NCI-H1436 (cell line): ENCODE results near the gene PTPRF.
A peak's percentile ranks its signal among the peaks of the same experiment; 100 is the strongest.

Experiments
- DNase-seq: peaks from one replicate; lab custom pipeline; 2025; lab: John Stamatoyannopoulos, UW

The PTPRF gene

DNA sequence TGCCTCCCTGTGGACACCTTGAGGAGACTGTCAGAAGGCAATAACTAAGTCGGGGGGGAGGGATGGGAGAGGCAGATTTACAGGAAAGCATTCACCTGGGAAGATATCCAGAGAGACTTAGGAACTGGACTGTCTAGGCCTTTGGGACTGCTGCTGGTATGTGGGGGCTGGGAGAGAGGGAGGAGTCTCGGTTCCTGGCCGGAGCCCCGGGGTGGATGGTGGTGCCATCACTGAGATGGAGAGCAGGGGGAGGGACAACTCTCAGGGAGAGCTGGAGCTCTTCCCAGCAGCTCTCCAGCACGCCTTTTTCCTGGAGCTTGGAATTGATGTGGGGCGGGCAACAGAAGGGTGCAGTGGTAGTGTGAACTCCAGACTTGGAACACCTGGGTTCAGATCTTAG lies 22.1 kb downstream of the PTPRF start:
- no peak for DNase-seq

DNA sequence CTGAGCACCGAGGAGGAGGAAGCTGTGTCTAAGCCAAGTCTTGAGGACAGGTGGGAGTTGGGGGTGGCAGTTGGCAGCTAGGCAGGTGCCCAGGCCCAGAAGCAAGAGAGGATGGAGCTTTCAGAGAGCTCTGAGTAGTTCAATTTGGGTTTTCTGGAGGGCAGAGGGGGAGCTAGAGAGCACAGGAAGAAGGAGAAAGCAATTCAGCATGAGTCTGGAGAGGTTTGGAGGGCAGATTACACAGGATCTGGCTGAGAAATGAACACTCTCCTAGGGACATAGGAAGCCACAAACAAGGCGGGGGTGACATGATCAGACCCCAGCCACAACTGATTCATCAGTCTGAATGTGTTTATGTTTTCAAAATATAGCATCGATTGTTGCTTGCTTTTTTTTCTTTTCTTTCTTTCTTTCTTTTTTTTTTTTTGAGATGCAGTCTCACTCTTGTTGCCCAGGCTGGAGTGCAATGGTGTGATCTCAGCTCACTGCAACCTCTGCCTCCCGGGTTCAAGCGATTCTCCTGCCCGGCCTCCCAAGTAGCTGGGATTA lies 23.8 kb downstream of the PTPRF start:
- DNase-seq = peak; percentile 28

DNA sequence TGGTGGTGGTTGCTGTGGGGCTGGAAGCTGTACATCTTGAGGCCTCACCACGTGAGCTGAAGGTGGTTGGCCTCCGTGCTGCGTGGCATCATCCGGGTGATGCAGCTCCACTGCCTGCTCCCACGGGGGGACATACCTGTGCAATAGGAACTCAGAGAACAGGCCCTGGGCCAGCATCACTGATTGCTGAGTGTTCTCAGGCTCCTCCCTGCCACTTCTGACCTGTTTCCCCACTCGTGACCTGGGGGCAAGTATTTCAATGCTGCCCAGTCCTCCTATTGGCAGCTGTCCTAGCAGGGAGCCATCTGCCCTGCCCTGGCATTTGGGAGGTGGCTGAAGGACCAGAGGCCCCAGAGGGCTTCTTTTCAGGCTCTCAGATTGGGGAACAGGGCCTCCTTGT lies 26.1 kb downstream of the PTPRF start:
- DNase-seq = no peak

DNA sequence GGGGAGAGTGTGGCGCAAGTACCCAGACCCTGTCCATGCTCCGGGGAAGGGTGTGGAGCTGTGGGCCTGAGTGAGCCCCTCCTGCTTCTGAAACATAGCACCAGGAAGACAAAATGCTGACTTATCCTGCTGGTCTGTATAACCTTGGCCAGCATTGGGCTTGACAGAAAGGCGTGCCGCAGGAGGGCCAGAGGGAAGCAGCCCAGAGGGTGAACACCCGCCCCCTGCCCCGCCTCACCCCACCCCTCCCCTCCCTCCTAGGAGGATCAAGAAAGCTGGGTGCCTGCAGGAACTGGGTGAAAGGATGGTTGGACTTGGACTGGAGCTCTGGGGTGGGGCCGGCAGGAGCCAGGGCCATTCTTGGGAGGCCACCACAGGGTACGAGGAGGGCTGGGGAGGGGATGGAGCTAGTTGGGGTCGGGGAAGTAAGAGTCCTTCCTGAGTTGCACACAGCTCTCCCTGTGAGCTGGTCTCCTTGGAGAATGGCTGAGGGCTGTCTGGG lies 27.1 kb downstream of the PTPRF start:
- no peak for DNase-seq

DNA sequence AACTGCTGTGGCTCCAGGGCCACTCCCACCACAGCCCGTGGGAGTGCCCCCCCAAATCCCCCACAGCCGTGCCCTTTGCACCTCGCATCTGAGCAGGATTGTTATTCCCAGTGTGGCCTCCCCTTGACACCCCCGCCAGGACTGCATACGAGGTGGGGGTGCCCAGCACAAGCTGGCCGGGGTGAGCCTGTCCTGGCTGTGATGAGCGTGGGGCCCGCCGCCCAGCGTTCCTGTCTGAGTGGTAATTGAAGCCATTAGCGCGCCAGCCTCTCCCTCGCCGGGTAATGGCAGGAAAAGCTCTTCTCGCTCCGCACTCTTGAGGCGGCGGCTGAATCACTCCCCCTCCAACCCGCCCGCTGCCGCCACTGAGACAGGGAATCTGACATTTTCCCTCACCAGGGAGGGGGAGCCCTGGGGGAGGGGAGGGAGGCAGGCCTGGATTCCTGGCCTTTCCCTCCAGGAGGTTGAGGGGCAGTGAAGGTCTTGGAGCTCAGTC lies 27.7 kb downstream of the PTPRF start:
- peak; percentile 64 for DNase-seq

DNA sequence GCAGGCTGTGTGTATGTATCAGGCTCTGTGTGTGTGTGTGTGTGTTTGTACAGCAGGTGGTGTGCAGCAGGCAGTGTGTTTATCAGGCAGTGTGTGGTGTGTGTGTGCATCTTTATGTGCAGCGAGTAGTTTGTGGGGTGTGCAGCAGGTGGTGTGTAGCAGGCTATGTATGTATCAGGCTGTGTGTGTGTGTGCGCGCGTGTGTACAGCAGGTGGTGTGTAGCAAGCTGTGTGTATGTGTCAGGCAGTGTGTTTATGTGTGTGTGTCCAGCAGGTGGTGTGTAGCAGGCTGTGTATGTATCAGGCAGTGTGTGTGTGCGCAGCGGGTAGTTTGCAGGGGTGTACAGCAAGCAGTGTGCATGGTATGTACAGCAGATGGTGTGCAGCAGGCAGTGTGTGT lies 29.0 kb downstream of the PTPRF start:
- no peak for DNase-seq

DNA sequence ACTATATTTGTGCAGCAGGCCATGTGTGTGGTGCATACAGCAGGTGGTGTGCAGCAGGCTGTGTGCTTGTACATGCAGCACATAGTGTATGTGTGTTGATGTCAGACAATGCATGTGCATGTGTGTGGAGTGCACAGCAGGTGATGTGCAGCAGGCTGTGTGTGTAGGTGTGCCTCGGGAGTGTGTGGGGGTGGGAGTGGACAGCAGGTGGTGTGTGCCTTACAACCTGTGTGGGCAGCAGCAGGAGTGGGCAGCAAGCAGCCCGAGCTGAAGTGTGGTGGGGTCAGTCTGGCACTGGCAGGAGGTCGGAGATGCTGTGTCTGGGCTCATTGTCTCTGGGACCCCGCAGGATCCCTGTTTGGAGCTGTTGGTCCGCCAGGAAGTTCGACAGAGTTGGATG lies 29.6 kb downstream of the PTPRF start:
- DNase-seq = no peak

DNA sequence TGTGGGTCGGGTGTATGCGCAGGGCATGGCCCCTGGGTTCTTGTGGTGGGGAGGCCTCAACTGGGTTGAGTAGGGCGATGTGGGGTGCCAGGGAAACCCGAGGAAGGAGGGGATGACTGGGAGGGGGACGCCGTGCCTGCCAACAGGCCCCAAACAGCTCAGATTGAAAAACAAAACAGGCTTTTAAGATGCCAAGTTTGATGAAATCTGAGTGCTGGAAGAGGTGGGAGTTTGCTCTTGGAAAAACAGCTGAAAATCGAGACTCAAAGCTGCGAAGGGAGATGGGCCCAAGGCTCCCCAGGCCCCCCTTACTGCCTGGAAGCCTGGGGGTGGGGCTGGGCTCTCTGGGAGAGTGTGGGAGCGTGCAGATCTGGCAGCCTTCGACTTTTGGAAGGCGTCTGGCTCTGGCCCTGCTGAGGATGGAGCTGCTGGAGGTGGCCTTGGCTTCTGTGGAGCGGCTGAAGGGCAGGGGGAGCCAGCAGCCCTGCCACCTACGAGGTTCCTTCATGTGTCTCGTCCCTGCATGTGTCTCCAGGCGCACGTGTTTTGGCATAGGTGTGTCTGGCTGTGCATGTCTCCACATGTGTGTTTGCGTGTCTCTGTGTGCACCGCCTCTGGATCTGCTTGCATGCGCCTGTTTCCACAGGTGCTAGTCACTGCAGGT lies 33.3 kb downstream of the PTPRF start:
- DNase-seq = no peak

DNA sequence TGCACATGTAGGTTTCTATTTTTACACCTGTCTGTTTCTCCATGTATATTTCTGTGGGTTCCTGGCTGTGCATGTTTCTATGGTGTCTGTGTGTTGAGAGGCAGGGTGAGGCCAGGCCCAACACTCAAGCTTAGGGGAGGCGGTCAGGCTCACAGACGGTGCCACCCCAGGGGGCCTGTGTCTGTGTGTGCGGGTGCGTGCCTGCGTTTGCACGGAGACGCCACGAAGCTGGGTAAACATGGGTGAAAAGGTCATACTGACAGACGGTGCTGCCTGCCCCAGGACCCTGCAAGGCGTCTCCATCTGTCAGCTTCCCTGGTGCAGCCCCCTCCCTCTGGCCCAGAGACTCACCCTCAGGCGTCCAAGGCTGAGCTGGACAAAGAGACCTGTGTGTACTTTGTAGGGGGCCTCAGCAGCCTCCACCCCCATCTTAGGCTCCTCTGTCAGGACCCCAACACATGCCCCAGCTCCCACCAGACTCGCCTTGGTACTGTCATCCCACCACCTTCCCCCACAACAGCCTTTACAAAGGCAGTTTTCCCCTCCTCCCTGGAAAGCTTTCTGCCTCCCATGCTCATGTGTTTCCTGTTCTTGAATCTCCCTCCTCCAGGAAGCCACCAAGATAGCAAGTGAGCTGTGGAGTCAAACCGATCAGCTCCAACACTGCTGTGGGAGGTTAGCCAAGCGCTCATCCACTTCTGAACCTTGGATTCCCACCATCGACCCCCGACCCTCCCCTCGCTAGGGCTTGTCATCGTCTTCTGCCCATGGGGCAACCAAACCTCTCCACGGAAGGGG lies 34.1 kb downstream of the PTPRF start:
- no peak for DNase-seq

DNA sequence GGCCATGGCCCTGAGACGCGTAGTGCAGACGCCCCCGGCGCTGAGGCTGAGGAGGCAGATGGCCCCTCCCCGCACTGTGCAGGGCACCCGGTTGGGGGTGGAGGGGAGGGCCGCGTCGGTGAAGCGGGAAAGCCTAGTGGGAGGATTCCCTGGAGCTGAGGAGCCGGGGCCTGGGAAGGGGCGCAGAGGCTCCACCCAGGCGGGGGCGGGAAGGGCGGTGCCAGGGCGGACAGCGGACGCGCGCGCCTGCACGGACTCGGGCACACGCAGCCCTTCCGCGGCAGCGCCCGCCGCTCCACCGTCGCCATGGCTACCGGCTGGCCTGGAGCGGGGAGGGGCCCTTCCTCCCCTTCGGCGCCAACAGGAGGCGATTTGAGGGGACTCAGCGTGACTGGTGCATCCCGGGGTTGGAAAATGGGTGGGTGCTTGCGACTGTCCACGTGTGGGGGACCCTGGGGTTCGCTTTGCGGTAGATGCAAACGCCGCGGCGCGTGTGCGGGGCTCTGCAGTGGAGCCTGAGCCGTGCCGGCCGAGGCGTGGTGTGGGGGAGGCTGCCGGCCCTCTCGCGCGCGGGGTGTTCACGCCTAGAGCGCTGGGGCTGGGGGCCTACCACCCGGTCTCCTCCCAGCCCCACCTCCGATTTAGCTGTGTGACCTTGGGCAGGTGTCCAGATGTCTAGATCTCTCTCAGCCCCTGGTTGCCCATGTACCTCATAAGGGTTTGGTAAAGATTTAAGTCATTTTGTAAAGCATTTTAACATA lies 35.1 kb downstream of the PTPRF start:
- peak; percentile 69 for DNase-seq

DNA sequence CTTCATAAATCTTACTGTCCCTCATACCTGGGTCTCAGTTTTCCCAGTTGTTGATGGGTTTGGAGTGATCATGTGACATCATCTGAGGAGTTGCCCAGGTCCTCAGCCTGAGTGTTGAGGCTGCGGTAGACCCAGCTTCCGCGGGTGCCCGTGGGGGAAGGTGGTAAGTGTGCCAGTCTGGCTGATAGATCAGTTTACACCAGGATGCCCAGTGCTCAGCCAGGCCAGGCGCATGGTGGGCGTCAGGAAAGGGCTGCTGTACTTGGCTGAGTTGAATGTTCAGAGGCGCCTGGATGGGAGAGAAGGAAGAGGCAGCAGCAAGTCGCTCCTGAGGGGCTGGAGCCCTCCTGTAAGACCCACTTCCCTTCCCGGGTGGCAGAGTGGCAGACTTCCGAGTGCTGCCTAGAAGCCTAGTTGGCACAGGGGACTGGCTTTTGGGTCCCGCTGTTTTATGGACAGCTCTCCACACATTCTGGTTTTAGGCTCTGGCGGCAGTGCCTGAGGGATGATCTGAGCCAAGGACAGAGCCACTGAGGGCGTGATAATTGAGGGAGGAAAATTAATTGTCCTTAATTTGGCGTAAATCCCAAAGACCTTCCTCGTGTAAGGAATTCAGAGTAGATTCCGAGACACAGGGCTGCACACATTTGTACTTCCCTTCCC lies 35.8 kb downstream of the PTPRF start:
- DNase-seq = no peak

DNA sequence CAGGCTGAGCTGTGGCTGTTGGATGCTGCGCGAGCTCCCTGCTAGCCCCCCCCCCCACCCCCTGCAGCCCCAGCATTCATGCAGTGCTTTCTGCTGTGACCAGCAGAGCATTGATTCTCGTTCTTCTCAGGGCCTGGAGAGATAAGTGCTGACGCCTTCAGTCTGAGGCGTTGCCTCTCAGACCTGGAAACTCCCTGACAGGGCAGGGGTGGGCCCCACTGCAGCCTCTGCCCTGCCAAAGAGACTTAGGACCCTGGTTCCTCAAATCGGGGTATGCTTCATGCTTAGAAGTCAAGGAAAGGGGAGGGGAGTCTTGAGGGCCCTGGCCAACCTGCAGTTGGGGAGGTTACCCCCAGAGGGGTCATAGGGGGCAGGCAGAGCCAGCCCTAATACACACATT lies 38.5 kb downstream of the PTPRF start:
- no peak for DNase-seq

DNA sequence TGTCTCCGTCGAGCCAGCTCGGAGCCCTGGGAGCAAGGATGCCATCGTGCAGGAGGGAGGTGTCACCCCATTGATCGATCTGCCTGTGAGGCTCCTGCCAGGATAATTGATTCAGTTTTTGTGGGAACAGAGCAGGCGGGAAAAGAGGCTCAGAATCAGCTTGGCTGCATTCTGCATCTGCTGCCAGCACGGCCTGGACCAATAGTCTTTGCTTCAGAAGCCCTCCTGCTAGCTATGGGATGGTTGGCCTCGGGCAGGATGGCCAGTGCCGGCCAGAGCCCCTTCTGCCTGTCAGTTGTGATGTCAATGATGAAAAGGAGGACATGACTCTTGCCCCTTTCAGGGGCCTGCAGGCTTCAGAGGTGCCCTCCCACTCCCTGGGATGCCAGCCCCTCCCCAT lies 39.6 kb downstream of the PTPRF start:
- no peak for DNase-seq

DNA sequence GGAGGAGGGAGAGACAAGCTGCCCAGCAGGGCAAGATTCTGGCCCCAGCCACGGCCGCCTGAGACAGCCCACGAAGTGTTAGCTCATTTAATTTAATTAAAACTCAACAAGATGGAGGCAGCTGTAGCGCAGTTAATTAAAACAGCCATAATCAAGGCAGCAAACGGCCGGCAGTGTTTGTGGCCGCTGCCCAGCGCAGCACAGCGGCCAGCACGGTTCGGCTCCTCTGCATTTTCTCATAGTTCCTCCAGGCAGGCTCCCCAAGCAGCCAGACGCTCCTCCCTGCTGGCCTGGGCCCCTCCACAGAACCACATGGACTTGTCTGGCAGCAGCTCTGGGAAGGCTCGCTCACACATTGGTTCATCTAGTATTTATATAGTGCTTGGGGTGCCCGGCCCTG lies 40.0 kb downstream of the PTPRF start:
- no peak for DNase-seq

DNA sequence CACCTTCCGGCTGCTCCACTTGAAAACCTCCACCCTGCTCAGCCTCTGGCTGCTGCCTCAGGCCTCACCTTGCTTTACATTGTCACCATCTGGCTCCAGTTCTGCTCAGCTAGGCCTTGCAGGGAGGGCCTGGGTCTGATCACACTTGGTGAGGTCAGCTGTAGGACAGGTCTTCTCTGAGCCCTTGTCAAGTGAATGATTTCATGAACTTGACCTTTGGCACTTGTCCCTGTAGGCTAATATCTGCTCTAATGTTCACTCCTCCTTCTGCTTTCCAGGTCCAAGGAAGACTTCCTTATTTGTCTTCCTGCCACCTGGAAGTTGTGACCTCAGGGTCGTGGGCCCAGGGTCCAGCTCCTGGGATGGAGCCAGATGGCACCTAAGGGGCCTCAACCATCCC lies 41.4 kb downstream of the PTPRF start:
- DNase-seq = no peak

DNA sequence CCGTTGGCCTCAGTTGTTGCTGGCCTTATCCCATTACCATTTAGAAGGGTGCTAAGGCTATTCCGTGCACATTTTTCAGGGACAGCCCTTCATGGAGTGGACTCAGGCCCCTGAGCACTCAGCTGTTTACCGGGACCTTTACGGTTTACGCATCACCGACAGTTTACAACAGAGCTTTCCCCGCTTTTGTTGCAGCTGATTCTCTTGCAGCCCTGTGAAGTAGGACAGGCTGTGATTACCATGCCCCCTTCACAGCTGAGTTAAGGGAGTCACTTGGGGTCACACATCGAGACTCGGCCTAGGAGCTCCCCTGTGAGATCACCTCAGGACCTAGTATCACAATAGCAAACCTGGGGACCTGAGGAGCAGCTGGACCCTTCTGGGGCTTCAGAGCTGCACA lies 41.9 kb downstream of the PTPRF start:
- no peak for DNase-seq

DNA sequence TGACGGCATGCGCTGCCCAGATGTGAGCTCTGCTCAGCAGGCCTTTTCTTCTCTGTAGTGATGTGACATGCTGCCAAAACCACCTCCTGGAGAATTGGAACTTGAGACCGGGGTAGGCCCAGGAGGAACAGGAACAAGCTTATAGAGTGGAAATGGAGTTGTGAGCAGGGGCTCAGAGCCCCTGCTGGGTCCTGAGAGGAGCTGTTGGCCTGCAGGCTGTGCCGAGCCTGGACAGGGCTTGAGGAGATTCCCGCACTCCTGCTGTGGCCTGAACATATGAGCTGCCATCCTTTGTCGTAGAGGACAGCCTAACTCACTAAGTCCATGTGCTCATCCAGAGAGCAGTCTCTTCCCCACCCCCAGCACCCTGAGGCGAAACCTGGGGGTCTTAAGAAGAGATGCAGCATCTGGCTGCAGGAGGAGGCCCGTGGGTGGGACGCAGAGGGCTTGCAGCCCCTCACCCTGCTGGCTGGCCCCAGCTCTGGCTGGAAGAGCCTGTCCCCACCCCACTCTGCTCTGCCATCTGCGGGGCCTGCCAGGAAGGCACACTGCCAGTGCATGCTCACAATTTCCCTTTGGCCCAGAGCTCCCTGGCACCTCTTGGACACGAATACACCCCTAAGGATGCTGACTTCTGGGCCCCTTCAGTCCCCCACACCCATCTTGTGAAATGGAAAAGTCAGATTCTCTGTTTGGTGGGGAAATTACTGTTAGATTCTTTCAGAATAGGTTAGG lies 42.5 kb downstream of the PTPRF start:
- no peak for DNase-seq

DNA sequence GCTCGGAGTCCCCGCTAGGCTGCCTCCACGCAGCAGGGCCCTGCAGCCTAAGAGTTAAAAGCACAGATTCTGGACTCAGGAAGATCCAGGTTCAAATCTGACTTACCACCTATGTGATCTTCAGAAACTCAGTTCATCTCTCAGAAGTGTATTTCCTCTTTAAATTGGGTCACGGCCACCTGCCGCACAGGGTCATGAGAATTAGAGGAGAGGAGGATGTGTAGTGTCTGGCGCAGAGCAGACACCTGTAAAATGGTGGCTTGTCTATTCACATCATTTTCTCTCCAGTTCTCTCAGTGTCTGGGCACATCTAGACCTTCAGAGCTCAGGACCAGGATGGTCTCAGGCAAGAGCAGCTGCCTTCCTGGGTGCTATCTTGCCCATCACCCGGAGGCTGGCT lies 45.8 kb downstream of the PTPRF start:
- no peak for DNase-seq

DNA sequence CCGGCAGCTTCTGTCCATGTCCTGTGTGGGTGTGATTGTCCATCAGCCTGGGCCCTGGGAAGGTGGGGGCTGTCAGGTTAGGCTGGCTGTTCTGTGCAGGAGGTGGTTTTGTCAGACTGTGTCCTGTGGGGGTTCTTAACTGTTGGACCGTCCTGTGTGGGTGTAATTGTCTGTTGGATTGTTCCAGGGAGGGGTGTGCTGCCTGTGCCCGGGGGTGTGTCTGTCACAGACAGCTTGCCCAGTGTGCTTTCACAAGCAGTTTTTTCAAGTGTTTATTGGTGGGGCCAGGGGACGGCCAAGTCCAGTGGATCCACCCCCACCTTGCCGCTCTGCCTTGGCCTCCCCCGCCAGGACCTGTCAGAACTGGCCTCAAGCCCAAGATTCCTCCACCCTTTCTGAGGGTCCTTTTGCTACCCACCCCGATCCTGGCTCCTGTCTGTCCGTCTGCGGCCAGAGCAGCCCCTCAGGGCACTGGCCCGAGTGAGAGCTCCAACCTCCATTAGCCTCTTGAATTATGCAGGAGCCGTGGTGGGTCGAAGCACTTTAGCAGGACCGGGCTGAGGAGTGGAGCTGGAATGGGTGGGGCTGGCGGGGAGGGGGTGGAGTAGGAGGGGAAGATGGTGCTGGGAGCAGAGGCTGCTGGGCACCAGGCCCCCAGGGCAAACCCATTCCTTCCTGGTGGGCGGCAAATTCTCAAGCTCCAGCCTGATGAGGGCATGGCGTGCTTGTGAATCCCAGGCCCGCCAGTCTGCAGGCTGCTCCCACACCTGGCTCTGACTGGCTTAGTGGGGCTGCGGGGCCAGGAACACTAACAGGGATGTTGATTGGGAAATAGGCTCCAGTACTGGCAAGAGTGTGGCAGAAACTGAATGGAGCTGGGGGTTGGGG lies 47.2 kb downstream of the PTPRF start:
- DNase-seq = no peak

DNA sequence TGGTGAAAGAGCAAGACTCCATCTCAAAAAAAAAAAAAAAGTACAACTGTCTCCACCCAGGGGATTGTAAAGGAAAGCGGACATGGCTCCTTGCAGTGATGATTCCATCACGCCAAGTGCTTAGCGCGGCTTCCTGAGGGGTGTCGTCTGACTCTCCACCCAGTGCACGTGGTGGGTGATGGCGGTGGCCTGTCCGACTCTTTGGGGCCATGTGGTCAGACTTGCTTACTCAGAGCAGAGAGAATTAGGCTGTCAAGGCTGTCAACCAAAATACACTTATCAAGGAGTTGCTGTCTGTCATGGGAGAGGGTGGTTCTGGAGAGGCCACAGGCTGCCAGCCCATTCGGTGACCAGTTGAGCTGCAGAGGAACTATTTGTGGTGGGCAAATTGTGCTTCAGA lies 49.4 kb downstream of the PTPRF start:
- no peak for DNase-seq
